Measurements from ENCODE around the gene TRIM36. TPM values are rescaled to one million over a fixed set of nuclear protein-coding genes. Genes with fewer than 3 reads are reported as not detected.

TRIM36 gene
- total and polyA plus RNA-seq, 7 experiments from 2014 or later = 0.12 to 2.6 (median 0.32) TPM; not detected in 3

DNA sequence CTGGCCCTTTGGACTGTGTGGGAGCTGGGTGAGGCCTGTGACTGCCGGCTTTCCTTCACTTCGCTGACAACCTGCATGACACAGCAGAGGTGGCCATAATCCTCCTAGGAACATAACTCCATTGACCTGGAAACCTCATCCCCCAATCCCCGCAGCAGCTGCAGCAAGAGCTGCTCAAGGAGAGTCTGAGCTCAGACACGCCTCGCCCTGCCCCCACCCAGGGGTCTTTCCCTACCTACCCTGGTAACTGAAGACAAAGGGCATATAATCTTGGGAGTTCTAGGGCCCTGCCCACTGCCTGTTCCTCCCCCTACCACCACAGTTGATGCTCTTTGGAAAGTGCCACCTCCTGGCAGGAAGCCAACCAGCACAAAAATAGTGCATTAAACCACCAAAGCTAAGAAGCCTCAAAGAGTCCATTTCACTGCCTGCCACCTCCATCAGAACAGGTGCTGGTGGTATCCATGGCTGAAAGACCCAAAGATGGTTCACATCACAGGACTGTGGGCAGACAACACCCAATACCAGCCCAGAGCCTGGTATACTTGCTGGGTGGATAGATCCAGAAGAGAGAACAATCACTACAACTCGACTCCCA is 18.4 kb downstream of the TRIM36 start:
- H3K4me3 ChIP-seq (ENCODE audit: low read length) = no peak overlapping the region
- H3K27me3 ChIP-seq (ENCODE audit: control insufficient read depth in 2 of 2, insufficient read depth in 2 of 2, low read length in 2 of 2) = no peaks in the 10 kb centered on the region
- H3K27ac ChIP-seq (ENCODE audit: low read depth, low read length) = no peak overlapping the region
- peaks cover 0 to 11% (median 0%) of the 10 kb centered on the region in 3 experiments for H3K9me3 ChIP-seq (ENCODE audit: control insufficient read depth in 2 of 3, low read length in 3 of 3)
- H3K27me3 Mint-ChIP-seq = peaks cover 17 to 71% (median 51%) of the 10 kb centered on the region in 5 donors
- no peaks in the 10 kb centered on the region for H3K4me1 ChIP-seq (ENCODE audit: control insufficient read depth in 2 of 2, insufficient read depth in 2 of 2, low read length in 2 of 2)
- no peak overlapping the region for H3K27ac Mint-ChIP-seq
- no peak overlapping the region for H3K4me3 Mint-ChIP-seq
- intact Hi-C loops (cut with micrococcal nuclease) = no loop called here
- DNase-seq = no peak
- ATAC-seq = no peak
- CTCF ChIA-PET = no interaction called here
- H3K36me3 Mint-ChIP-seq = peaks cover 0 to 11% (median 4%) of the 10 kb centered on the region in 5 donors
- H3K36me3 ChIP-seq (ENCODE audit: control insufficient read depth in 2 of 3, insufficient read depth in 3 of 3, low read length in 3 of 3) = no peaks in the 10 kb centered on the region
- no peaks in the 10 kb centered on the region for H3K4me1 Mint-ChIP-seq
- POLR2A ChIA-PET = no interaction called here
- H3K9me3 Mint-ChIP-seq = peaks cover 7 to 55% (median 17%) of the 10 kb centered on the region in 11 donors

DNA sequence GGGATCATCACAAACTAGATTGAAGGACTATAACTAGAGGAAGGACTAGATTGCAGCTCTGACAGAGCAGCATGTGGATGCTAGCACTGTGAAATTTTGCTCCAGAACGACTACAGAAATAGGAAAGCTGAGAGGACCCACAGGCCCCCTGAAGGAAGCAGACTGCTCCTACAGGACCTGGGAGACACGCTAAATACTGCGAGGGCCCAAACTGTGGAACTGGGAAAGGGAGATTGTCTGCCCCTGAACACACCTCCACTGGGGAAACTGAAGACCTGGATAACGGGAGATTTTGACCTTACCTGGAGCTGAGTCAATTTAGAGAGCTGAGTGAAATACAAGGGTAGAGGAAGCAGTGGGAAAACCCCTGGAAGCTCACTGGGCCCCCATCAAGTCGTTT is 19.2 kb downstream of the TRIM36 start:
- H3K27ac ChIP-seq (ENCODE audit: low read depth, low read length) = no peak overlapping the region
- Mint-ChIP-seq H3K27me3 (peaks cover 11 to 63% (median 43%) of the 10 kb centered on the region in 5 donors), H3K4me1 (no peaks in the 10 kb centered on the region), H3K36me3 (peaks cover 0 to 11% (median 4%) of the 10 kb centered on the region in 5 donors), H3K4me3 (no peak overlapping the region), H3K27ac (no peak overlapping the region), H3K9me3 (peaks cover 7 to 48% (median 17%) of the 10 kb centered on the region in 11 donors)
- ChIA-PET POLR2A (no interaction called here), CTCF (no interaction called here)
- no peaks in the 10 kb centered on the region for H3K36me3 ChIP-seq (ENCODE audit: control insufficient read depth in 2 of 3, insufficient read depth in 3 of 3, low read length in 3 of 3)
- intact Hi-C loops (cut with micrococcal nuclease) = no loop called here
- H3K27me3 ChIP-seq (ENCODE audit: control insufficient read depth in 2 of 2, insufficient read depth in 2 of 2, low read length in 2 of 2) = no peaks in the 10 kb centered on the region
- H3K9me3 ChIP-seq (ENCODE audit: control insufficient read depth in 2 of 3, low read length in 3 of 3) = peaks cover 0 to 11% (median 0%) of the 10 kb centered on the region in 3 experiments
- H3K4me3 ChIP-seq (ENCODE audit: low read length) = no peak overlapping the region
- ATAC-seq = no peak
- no peak for DNase-seq
- H3K4me1 ChIP-seq (ENCODE audit: control insufficient read depth in 2 of 2, insufficient read depth in 2 of 2, low read length in 2 of 2) = no peaks in the 10 kb centered on the region

DNA sequence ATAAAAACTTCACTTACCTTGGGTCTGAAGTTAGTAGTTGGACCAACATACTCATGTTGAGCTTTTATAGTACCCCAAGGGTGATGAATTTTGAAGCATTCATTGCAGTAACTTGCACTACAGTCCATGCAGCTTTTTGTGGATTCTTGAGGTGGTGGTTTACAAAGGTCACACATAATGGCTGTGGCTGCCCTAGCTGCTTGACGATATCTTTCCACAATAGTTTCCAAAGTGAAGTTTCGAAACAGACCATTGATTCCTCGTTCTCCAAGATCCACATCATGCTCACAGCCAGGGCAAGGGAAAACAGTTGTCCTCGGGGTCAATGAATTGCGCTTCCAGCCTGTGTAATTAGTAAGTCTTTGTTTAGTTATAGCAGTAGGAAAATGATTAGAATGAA is 22.7 kb downstream of the TRIM36 start:
- no peaks in the 10 kb centered on the region for H3K4me1 Mint-ChIP-seq
- no peak overlapping the region for H3K27ac Mint-ChIP-seq
- H3K9me3 ChIP-seq (ENCODE audit: control insufficient read depth in 2 of 3, low read length in 3 of 3) = peaks cover 0 to 11% (median 0%) of the 10 kb centered on the region in 3 experiments
- H3K4me3 ChIP-seq (ENCODE audit: low read length) = no peak overlapping the region
- no peaks in the 10 kb centered on the region for H3K4me1 ChIP-seq (ENCODE audit: control insufficient read depth in 2 of 2, insufficient read depth in 2 of 2, low read length in 2 of 2)
- H3K9me3 Mint-ChIP-seq = peaks cover 3 to 17% (median 10%) of the 10 kb centered on the region in 11 donors
- H3K27ac ChIP-seq (ENCODE audit: low read depth, low read length) = no peak overlapping the region
- DNase-seq = no peak
- no peaks in the 10 kb centered on the region for H3K36me3 ChIP-seq (ENCODE audit: control insufficient read depth in 2 of 3, insufficient read depth in 3 of 3, low read length in 3 of 3)
- no peaks in the 10 kb centered on the region for H3K27me3 ChIP-seq (ENCODE audit: control insufficient read depth in 2 of 2, insufficient read depth in 2 of 2, low read length in 2 of 2)
- H3K4me3 Mint-ChIP-seq = no peak overlapping the region
- POLR2A ChIA-PET = no interaction called here
- intact Hi-C loops (cut with micrococcal nuclease) = no loop called here
- peaks cover 11 to 34% (median 26%) of the 10 kb centered on the region in 5 donors for H3K27me3 Mint-ChIP-seq
- CTCF ChIA-PET = no interaction called here
- ATAC-seq = no peak
- H3K36me3 Mint-ChIP-seq = peaks cover 0 to 4% (median 0%) of the 10 kb centered on the region in 5 donors

DNA sequence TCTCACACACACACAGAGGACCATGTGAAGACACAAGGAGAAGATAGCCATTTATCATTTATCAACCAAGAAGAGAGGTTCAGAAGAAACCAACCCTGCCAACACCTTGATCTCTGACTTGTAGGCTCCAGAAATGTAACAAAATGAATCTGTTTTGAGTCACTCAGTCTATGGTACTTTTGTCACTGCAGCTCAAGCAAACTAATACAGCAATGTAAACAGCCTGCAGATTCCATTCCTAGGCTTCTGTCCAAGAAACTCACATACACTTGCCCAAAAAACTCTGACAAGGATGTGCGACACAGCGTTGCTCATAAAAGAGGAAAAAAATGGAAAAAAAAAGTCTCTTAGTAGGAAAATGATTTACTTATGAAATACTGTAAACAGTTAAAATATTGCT is 33.4 kb downstream of the TRIM36 start:
- Mint-ChIP-seq H3K9me3 (no peaks in the 10 kb centered on the region), H3K27me3 (peaks cover 32 to 43% (median 34%) of the 10 kb centered on the region in 5 donors), H3K36me3 (no peaks in the 10 kb centered on the region), H3K27ac (no peak overlapping the region), H3K4me3 (no peak overlapping the region), H3K4me1 (no peaks in the 10 kb centered on the region)
- Histone ChIP-seq H3K9me3 (ENCODE audit: control insufficient read depth in 2 of 3, low read length in 3 of 3) (no peaks in the 10 kb centered on the region), H3K4me3 (ENCODE audit: low read length) (no peak overlapping the region), H3K27ac (ENCODE audit: low read depth, low read length) (no peak overlapping the region), H3K36me3 (ENCODE audit: control insufficient read depth in 2 of 3, insufficient read depth in 3 of 3, low read length in 3 of 3) (no peaks in the 10 kb centered on the region), H3K4me1 (ENCODE audit: control insufficient read depth in 2 of 2, insufficient read depth in 2 of 2, low read length in 2 of 2) (no peaks in the 10 kb centered on the region), H3K27me3 (ENCODE audit: control insufficient read depth in 2 of 2, insufficient read depth in 2 of 2, low read length in 2 of 2) (peaks cover 0 to 4% of the 10 kb centered on the region in 2 donors)
- ATAC-seq = no peak
- no peak for DNase-seq
- intact Hi-C loops (cut with micrococcal nuclease) = no loop called here
- POLR2A ChIA-PET = no interaction called here
- CTCF ChIA-PET = no interaction called here

DNA sequence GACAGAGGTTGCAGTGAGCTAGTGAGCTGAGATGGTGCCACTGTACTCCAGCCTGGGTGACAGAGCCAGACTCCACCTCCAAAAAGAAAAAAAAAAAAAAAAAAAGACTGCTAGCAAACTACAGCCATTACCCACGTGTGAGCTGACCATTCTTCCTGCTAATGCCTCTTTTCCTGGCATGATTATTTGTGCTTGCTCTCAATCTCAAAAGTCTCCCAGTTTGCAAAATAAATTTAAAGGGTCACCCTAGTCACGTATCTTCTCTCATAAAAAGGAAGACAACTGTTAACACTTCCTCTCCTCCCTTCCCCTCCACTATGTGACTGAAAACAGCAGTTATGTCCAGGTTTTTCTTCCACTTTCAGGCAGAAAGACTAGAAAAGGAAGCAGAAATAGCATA is 37.2 kb downstream of the TRIM36 start:
- no peaks in the 10 kb centered on the region for H3K27me3 ChIP-seq (ENCODE audit: control insufficient read depth in 2 of 2, insufficient read depth in 2 of 2, low read length in 2 of 2)
- no peaks in the 10 kb centered on the region for H3K9me3 Mint-ChIP-seq
- H3K4me3 Mint-ChIP-seq = no peak overlapping the region
- no peaks in the 10 kb centered on the region for H3K4me1 ChIP-seq (ENCODE audit: control insufficient read depth in 2 of 2, insufficient read depth in 2 of 2, low read length in 2 of 2)
- H3K36me3 Mint-ChIP-seq = no peaks in the 10 kb centered on the region
- peaks cover 22 to 34% (median 23%) of the 10 kb centered on the region in 5 donors for H3K27me3 Mint-ChIP-seq
- H3K9me3 ChIP-seq (ENCODE audit: control insufficient read depth in 2 of 3, low read length in 3 of 3) = no peaks in the 10 kb centered on the region
- H3K27ac ChIP-seq (ENCODE audit: low read depth, low read length) = no peak overlapping the region
- DNase-seq = no peak
- POLR2A ChIA-PET = no interaction called here
- no peak overlapping the region for H3K4me3 ChIP-seq (ENCODE audit: low read length)
- CTCF ChIA-PET = interaction anchor here (0.6 kb wide), 1 partner anchor 94 kb away, joined by 3 read pairs; no protein-coding TSS in a partner anchor
- no peak for ATAC-seq
- no peak overlapping the region for H3K27ac Mint-ChIP-seq
- intact Hi-C loops (cut with micrococcal nuclease) = no loop called here
- no peaks in the 10 kb centered on the region for H3K36me3 ChIP-seq (ENCODE audit: control insufficient read depth in 2 of 3, insufficient read depth in 3 of 3, low read length in 3 of 3)
- H3K4me1 Mint-ChIP-seq = no peaks in the 10 kb centered on the region

DNA sequence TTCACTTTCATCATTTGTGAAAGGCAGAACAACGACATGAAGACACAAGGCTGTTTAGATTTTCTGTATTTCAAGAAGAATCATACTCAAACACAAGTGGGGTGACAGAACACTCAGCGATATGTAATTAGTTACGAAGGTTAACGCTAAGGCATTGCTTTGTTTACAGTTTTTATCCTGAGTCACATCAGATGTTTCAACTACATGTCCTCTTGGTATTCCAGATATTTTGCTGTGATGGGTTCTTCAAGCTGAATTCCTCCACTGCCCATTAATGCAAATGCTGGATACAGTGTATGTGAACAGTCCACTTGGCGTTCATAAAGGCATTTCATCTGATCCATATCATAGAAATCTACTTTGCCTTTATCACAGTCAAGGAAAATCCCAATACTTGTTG is 43.4 kb downstream of the TRIM36 start:
- intact Hi-C loops (cut with micrococcal nuclease) = no loop called here
- Histone ChIP-seq H3K4me3 (ENCODE audit: low read length) (no peak overlapping the region), H3K27ac (ENCODE audit: low read depth, low read length) (no peak overlapping the region), H3K4me1 (ENCODE audit: control insufficient read depth in 2 of 2, insufficient read depth in 2 of 2, low read length in 2 of 2) (no peaks in the 10 kb centered on the region), H3K9me3 (ENCODE audit: control insufficient read depth in 2 of 3, low read length in 3 of 3) (no peaks in the 10 kb centered on the region), H3K36me3 (ENCODE audit: control insufficient read depth in 2 of 3, insufficient read depth in 3 of 3, low read length in 3 of 3) (no peaks in the 10 kb centered on the region), H3K27me3 (ENCODE audit: control insufficient read depth in 2 of 2, insufficient read depth in 2 of 2, low read length in 2 of 2) (no peaks in the 10 kb centered on the region)
- H3K9me3 Mint-ChIP-seq = peaks cover 0 to 8% (median 0%) of the 10 kb centered on the region in 11 donors
- no peak overlapping the region for H3K27ac Mint-ChIP-seq
- POLR2A ChIA-PET = no interaction called here
- H3K4me3 Mint-ChIP-seq = no peak overlapping the region
- no peaks in the 10 kb centered on the region for H3K4me1 Mint-ChIP-seq
- H3K27me3 Mint-ChIP-seq = peaks cover 0 to 8% (median 5%) of the 10 kb centered on the region in 5 donors
- H3K36me3 Mint-ChIP-seq = no peaks in the 10 kb centered on the region
- ATAC-seq (no peak), DNase-seq (no peak)
- CTCF ChIA-PET = no interaction called here

DNA sequence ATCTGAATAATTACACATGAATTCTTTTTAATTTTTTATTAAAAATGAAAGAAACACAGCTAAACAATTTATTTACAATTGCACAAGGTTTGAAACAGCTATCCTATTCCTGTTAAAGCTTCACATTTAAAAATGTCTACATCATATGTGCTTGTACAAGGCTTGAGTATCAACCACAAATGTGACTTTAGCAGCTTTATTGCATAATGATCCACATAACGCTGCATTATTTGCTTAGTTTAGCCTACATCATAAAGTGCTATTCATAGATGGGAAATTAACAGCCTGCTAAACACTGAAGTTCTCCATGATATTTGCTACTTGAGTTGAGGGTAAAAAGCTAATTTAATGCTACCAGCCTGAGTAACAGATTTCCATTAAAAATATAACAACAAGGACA is 45.0 kb downstream of the TRIM36 start:
- Histone ChIP-seq H3K4me3 (ENCODE audit: low read length) (no peak overlapping the region), H3K27ac (ENCODE audit: low read depth, low read length) (no peak overlapping the region), H3K9me3 (ENCODE audit: control insufficient read depth in 2 of 3, low read length in 3 of 3) (no peaks in the 10 kb centered on the region), H3K27me3 (ENCODE audit: control insufficient read depth in 2 of 2, insufficient read depth in 2 of 2, low read length in 2 of 2) (no peaks in the 10 kb centered on the region), H3K36me3 (ENCODE audit: control insufficient read depth in 2 of 3, insufficient read depth in 3 of 3, low read length in 3 of 3) (no peaks in the 10 kb centered on the region), H3K4me1 (ENCODE audit: control insufficient read depth in 2 of 2, insufficient read depth in 2 of 2, low read length in 2 of 2) (no peaks in the 10 kb centered on the region)
- Mint-ChIP-seq H3K9me3 (peaks cover 0 to 11% (median 2%) of the 10 kb centered on the region in 11 donors), H3K27me3 (peaks cover 0 to 11% (median 8%) of the 10 kb centered on the region in 5 donors), H3K36me3 (no peaks in the 10 kb centered on the region), H3K4me3 (no peak overlapping the region), H3K4me1 (no peaks in the 10 kb centered on the region), H3K27ac (no peak overlapping the region)
- no peak for DNase-seq
- ChIA-PET POLR2A (no interaction called here), CTCF (interaction anchor here (0.6 kb wide), 1 partner anchor 44 kb away, joined by 3 read pairs; no protein-coding TSS in a partner anchor)
- intact Hi-C loops (cut with micrococcal nuclease) = no loop called here
- ATAC-seq = no peak
